Bronchial epithelial cell (primary cell): Measurements from ENCODE around the gene LORICRIN. TPM values are rescaled to one million over a fixed set of nuclear protein-coding genes. Genes with fewer than 3 reads are reported as not detected.

Experiments used
- DNase-seq: peaks from one replicate; pipeline ENCODE4 v3.0.0-alpha.2; 2010; ENCODE audit warnings: low read depth
- FAIRE-seq: peaks from 2 replicates; lab custom pipeline; 2011; peaks lifted over from hg19 to GRCh38; lab: Jason Lieb, UNC
- H3K27me3 ChIP-seq: 2 replicates; pipeline ENCODE4 v1.5.1; 2011; ENCODE audit warnings: low read length; ENCODE audit not compliant: control insufficient read depth, insufficient read depth
- H3K36me3 ChIP-seq: 2 replicates; pipeline ENCODE4 v1.5.1; 2011; ENCODE audit warnings: low read length; ENCODE audit not compliant: control insufficient read depth, insufficient read depth
- H3K4me3 ChIP-seq: 2 replicates; pipeline ENCODE4 v1.5.1; 2011; ENCODE audit warnings: mild to moderate bottlenecking, low read depth, low read length, control low read depth
- CTCF ChIP-seq: IDR thresholded peaks from 2 replicates; pipeline ENCODE4 v1.5.1; 2011; ENCODE audit warnings: mild to moderate bottlenecking, moderate library complexity, low read length, control low read depth, inconsistent platforms; ENCODE audit not compliant: insufficient read depth, severe bottlenecking
- total RNA-seq: library from RNA; depleted of rRNA; stranded (reverse); fragments of >200 nt; gene quantifications from 2 replicates; pipeline ENCODE4 v1.2.1, GENCODE V29; 2014

LORICRIN gene
- total RNA-seq, 1 donor from 2014 or later, result not detected

GRCh38 chr1:153306303-153307220 lies 47.1 kb downstream of the LORICRIN start:
- no peak for DNase-seq
- Histone ChIP-seq H3K27me3 (peaks cover 4% of the 10 kb centered on the region), H3K36me3 (no peaks in the 10 kb centered on the region), H3K4me3 (no peak overlapping the region)
- no peak for TF ChIP-seq CTCF
- FAIRE-seq, result no peak

GRCh38 chr1:153307221-153307600 lies 47.7 kb downstream of the LORICRIN start:
- Histone ChIP-seq H3K27me3 (peaks cover 2% of the 10 kb centered on the region), H3K36me3 (no peaks in the 10 kb centered on the region), H3K4me3 (no peak overlapping the region)
- TF ChIP-seq CTCF, result no peak
- FAIRE-seq (no peak), DNase-seq (no peak)

GRCh38 chr1:153308540-153308939 lies 49.1 kb downstream of the LORICRIN start:
- DNase-seq (no peak), FAIRE-seq (no peak)
- H3K4me3 ChIP-seq, result no peak overlapping the region
- no peaks in the 10 kb centered on the region for H3K36me3 ChIP-seq
- TF ChIP-seq CTCF, result no peak
- peaks cover 2% of the 10 kb centered on the region for H3K27me3 ChIP-seq

- no peak for DNase-seq
- no peak overlapping the region for H3K4me3 ChIP-seq
- no peak for TF ChIP-seq CTCF
- no peak for FAIRE-seq
- no peaks in the 10 kb centered on the region for H3K27me3 ChIP-seq
- H3K36me3 ChIP-seq, result no peaks in the 10 kb centered on the region
These were observed 50.0 kb downstream of the LORICRIN start for GRCh38 chr1:153309441-153309840.

- H3K27me3 ChIP-seq, result no peaks in the 10 kb centered on the region
- no peak overlapping the region for H3K4me3 ChIP-seq
- DNase-seq (no peak), FAIRE-seq (no peak)
- TF ChIP-seq CTCF, result no peak
- no peaks in the 10 kb centered on the region for H3K36me3 ChIP-seq
These were observed 51.0 kb downstream of the LORICRIN start for GRCh38 chr1:153310526-153310925.

Other genes starting within 250 kb of the LORICRIN start
- 11.8 and 91.5 TPM in 2 replicates for gene SPRR1B, start 228.5 kb upstream of the LORICRIN start, total RNA-seq
- gene SPRR2D, start 218.6 kb upstream of the LORICRIN start, total RNA-seq, result 2.4 and 15.6 TPM in 2 replicates
- 1.3 and 3.8 TPM in 2 replicates for gene SPRR2A, start 202.2 kb upstream of the LORICRIN start, total RNA-seq
- gene SPRR2B, start 188.1 kb upstream of the LORICRIN start, total RNA-seq, result not detected in 2 replicates
- 0.26 and 3.7 TPM in 2 replicates for gene SPRR2E, start 165.2 kb upstream of the LORICRIN start, total RNA-seq
- not detected in 2 replicates for gene SPRR2F, start 146.2 kb upstream of the LORICRIN start, total RNA-seq
- not detected in 2 replicates for gene SPRR2G, start 108.8 kb upstream of the LORICRIN start, total RNA-seq
- not detected in 2 replicates for gene LELP1, start 56.3 kb upstream of the LORICRIN start, total RNA-seq
- gene PRR9, start 42.1 kb upstream of the LORICRIN start, total RNA-seq, result not detected in 2 replicates
- 0.53 and 4.6 TPM in 2 replicates for gene PGLYRP3, start 53.3 kb downstream of the LORICRIN start, total RNA-seq
- gene PGLYRP4, start 89.2 kb downstream of the LORICRIN start, total RNA-seq, result 2.0 TPM in 1 of 2 replicates, not detected in the other
- 735 and 3,796 TPM in 2 replicates for gene S100A9, start 98.2 kb downstream of the LORICRIN start, total RNA-seq
- 5.5 TPM in 1 of 2 replicates, not detected in the other for gene S100A12, start 115.9 kb downstream of the LORICRIN start, total RNA-seq
- 50.0 and 551 TPM in 2 replicates for gene S100A8, start 131.4 kb downstream of the LORICRIN start, total RNA-seq
- not detected in 2 replicates for gene S100A7A, start 156.8 kb downstream of the LORICRIN start, total RNA-seq
- 0.38 TPM in 1 of 2 replicates, not detected in the other for gene S100A7, start 201.0 kb downstream of the LORICRIN start, total RNA-seq